ENCODE results near the gene CDSN. TPM values are rescaled to one million over a fixed set of nuclear protein-coding genes. Genes with fewer than 3 reads are reported as not detected.
"Not testable (repeated sequence)": the region's sequence is repeated elsewhere in the genome, so short reads cannot be mapped to it uniquely, and the experiment has no call there.

Gene CDSN
- total RNA-seq, 2 donors from 2014 or later: not detected

GRCh38 chr6:31079656-31080261 lies 40.5 kb downstream of the CDSN start:
- peak overlapping the region; percentile 72 for H3K4me3 Mint-ChIP-seq
- DNase-seq (peak; percentile 24 to 65 (median 26)), ATAC-seq (peak; percentile 90)
- H3K4me1 Mint-ChIP-seq: peaks cover 6% of the 10 kb centered on the region
- H3K27me3 Mint-ChIP-seq: peaks cover 1% of the 10 kb centered on the region
- H3K27ac Mint-ChIP-seq: no peak overlapping the region
- no peaks in the 10 kb centered on the region for H3K9me3 ChIP-seq (ENCODE audit: control insufficient read depth, low read length, poor library complexity, severe bottlenecking)
- H3K36me3 Mint-ChIP-seq (ENCODE audit: low read depth): no peaks in the 10 kb centered on the region

DNA sequence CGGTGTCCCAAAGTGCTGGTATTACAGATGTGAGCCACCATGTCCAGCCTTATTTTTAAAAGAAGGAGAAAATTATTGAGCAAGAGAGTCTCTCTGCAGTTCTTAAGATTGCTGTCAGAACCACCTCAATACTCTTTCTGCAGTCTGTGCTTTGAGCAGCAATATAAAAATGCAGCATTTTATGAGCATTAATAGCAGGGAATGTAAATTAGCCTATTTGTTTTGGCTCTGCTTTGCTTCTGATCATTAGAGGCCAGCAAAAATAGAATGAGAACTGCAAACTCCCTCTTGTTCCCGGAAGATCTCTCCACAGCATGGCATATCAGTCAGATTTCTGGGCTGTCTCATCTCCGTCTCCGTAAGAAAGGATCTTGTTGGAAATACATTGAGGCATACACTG lies 43.6 kb downstream of the CDSN start:
- Mint-ChIP-seq H3K4me3 (no peak overlapping the region), H3K4me1 (peaks cover 6% of the 10 kb centered on the region), H3K27me3 (no peaks in the 10 kb centered on the region), H3K27ac (no peak overlapping the region), H3K36me3 (ENCODE audit: low read depth) (no peaks in the 10 kb centered on the region)
- no peaks in the 10 kb centered on the region for H3K9me3 ChIP-seq (ENCODE audit: control insufficient read depth, low read length, poor library complexity, severe bottlenecking)
- no peak for ATAC-seq
- DNase-seq: no peak

DNA sequence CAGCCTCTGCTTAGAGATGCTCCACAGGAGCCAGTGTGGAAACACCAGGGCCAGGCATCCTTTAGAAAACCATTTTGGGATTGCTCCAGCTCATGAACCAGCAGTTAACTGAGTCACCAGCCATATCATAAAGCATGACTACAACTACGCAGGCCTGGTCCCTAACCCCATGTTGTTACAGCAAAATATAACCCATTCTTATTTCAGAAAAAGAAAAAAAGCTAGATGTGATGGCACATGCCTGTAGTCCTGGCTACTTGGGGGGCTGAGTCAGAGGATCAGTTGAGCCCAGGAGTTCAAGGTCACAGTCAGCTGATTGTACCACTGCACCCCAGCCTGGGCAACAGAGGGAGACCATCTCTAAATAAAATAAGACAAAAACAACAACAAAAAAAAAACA lies 44.7 kb downstream of the CDSN start:
- H3K9me3 ChIP-seq (ENCODE audit: control insufficient read depth, low read length, poor library complexity, severe bottlenecking): no peaks in the 10 kb centered on the region
- ATAC-seq: no peak
- no peak for DNase-seq
- Mint-ChIP-seq H3K4me1 (peaks cover 6% of the 10 kb centered on the region), H3K27ac (no peak overlapping the region), H3K36me3 (ENCODE audit: low read depth) (no peaks in the 10 kb centered on the region), H3K27me3 (peaks cover 8% of the 10 kb centered on the region), H3K4me3 (no peak overlapping the region)

DNA sequence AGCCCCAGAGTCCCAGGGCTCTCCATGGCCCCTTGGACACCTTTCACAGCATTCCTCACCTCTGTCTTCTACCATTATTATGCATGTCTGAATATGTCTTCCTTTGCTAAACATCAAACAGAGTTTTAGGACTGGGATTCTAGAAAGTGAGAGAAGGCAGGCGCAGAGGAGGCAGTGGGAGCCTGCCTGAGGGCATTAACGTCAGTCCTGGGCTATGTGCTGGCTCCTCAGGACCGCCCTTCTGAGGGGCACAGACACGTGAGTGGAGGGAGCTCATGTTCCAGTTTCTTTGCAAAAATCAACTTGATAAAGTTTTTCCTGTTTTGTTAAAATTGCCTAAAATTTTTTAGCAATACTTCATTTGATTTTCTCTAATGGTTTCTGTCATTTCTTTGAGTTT lies 45.8 kb downstream of the CDSN start:
- Mint-ChIP-seq H3K4me1 (peaks cover 2% of the 10 kb centered on the region), H3K36me3 (ENCODE audit: low read depth) (no peaks in the 10 kb centered on the region), H3K4me3 (no peak overlapping the region), H3K27me3 (peaks cover 8% of the 10 kb centered on the region), H3K27ac (no peak overlapping the region)
- no peak for ATAC-seq
- H3K9me3 ChIP-seq (ENCODE audit: control insufficient read depth, low read length, poor library complexity, severe bottlenecking): no peaks in the 10 kb centered on the region
- no peak for DNase-seq

DNA sequence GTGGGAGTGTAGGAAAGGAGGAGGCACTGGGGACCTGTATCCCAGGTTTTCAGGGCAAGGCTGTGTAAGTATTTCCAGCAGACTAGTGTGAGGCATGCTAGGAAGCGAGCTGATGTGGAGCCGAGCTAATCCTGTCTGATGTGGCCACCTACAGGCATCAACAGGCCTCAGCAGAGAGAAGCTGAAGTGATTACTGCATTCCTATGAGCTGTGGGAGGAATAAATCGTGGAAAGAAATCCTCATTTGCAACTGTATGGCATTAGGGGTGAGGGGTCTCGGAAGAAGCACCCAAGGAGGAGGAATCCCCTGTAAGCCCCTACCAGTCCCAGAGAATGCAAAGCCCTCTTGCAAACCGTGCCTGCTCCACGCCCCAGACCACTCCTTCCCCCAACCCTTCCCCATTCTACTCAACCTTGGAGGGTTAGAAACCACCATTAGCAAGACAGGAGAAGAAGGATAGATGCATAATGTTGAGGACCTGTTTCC lies 49.5 kb downstream of the CDSN start:
- Mint-ChIP-seq H3K27ac (no peak overlapping the region), H3K4me3 (no peak overlapping the region), H3K27me3 (peaks cover 8% of the 10 kb centered on the region), H3K36me3 (ENCODE audit: low read depth) (no peaks in the 10 kb centered on the region), H3K4me1 (no peaks in the 10 kb centered on the region)
- ATAC-seq (no peak), DNase-seq (no peak)
- H3K9me3 ChIP-seq (ENCODE audit: control insufficient read depth, low read length, poor library complexity, severe bottlenecking): no peaks in the 10 kb centered on the region

DNA sequence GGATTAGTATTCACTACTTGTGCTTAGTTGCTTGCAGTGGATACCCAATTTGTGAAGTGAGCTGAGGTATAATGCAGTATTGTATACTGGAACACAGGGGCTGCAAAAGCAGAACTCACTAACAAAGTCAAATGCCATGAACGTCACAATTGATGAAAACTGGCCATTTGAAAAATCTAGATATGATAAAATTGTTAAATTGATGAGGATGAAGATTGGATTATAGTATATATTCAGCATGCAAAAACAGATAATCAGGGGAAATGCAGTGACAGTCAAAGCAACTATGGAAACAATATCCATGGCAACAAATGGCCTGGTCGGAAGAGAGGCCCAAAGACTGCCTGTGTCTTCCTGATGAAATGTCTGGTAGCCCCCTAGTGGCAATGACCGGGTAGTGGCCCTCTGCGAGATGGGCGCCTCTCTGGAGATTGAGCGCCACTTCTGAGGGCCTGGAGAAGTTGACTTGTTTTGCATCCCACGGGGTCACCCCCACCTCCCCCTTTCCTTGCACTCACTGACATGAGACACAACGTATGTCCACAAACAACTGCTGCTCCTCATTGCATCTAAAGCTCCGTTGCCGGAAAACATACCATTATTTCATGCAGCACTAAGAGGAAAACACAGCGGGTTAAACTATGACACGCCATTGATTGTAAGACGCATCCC lies 51.4 kb downstream of the CDSN start:
- ATAC-seq: peak; percentile 98
- no peaks in the 10 kb centered on the region for H3K36me3 Mint-ChIP-seq (ENCODE audit: low read depth)
- peak; percentile 42 to 63 (median 44) for DNase-seq
- H3K27ac Mint-ChIP-seq: no peak overlapping the region
- H3K27me3 Mint-ChIP-seq: peaks cover 8% of the 10 kb centered on the region
- no peak overlapping the region for H3K4me3 Mint-ChIP-seq
- no peaks in the 10 kb centered on the region for H3K4me1 Mint-ChIP-seq
- no peaks in the 10 kb centered on the region for H3K9me3 ChIP-seq (ENCODE audit: control insufficient read depth, low read length, poor library complexity, severe bottlenecking)

- H3K27ac Mint-ChIP-seq; H3K9me3 ChIP-seq (ENCODE audit: control insufficient read depth, low read length, poor library complexity, severe bottlenecking); H3K36me3 Mint-ChIP-seq (ENCODE audit: low read depth); H3K27me3 Mint-ChIP-seq; H3K4me3 Mint-ChIP-seq; H3K4me1 Mint-ChIP-seq; ATAC-seq; DNase-seq: not testable (repeated sequence)
Observed at GRCh38 chr6:31067891-31068668, 52.2 kb downstream of the CDSN start.

DNA sequence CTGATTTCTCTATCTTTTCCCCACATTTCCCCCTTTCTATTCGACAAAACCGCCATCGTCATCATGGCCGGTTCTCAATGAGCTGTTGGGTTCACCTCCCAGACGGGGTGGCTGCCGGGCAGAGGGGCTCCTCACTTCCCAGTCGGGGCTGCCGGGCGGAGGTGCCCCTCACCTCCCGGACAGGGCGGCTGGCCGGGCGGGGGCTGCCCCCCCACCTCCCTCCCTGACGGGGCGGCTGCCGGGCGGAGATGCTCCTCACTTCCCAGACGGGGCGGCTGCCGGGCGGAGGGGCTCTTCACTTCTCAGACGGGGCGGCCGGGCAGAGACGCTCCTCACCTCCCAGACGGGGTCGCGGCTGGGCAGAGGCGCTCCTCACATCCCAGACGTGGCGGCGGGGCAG lies 53.2 kb downstream of the CDSN start:
- H3K27ac Mint-ChIP-seq; H3K9me3 ChIP-seq (ENCODE audit: control insufficient read depth, low read length, poor library complexity, severe bottlenecking): not testable (repeated sequence)
- H3K27me3 Mint-ChIP-seq: peaks cover 14% of the 10 kb centered on the region

GRCh38 chr6:31065556-31065955 lies 54.7 kb downstream of the CDSN start:
- H3K9me3 ChIP-seq (ENCODE audit: control insufficient read depth, low read length, poor library complexity, severe bottlenecking): no peaks in the 10 kb centered on the region
- Mint-ChIP-seq H3K4me1 (no peaks in the 10 kb centered on the region), H3K27me3 (peaks cover 14% of the 10 kb centered on the region), H3K36me3 (ENCODE audit: low read depth) (no peaks in the 10 kb centered on the region), H3K4me3 (no peak overlapping the region), H3K27ac (no peak overlapping the region)
- ATAC-seq: no peak
- DNase-seq: no peak

More for the DNA sequence above, 53.2 kb downstream of the CDSN start:
- H3K4me1 Mint-ChIP-seq; ATAC-seq; H3K4me3 Mint-ChIP-seq; DNase-seq; H3K36me3 Mint-ChIP-seq (ENCODE audit: low read depth): not testable (repeated sequence)

Other genes with a start within 250 kb of the CDSN start
- 1 to 10 TPM; 1.8 to 5.6 TPM for gene DDR1, start 235.9 kb downstream of the CDSN start, total RNA-seq
- gene GTF2H4, start 212.2 kb downstream of the CDSN start, total RNA-seq: 10 to 100 TPM; 11.6 to 19.7 TPM
- 10 to 100 TPM; 24.4 to 30.5 TPM for gene VARS2, start 206.2 kb downstream of the CDSN start, total RNA-seq
- gene SFTA2, start 188.3 kb downstream of the CDSN start, total RNA-seq: not detected
- gene MUCL3, start 179.5 kb downstream of the CDSN start, total RNA-seq: not detected
- not detected for gene MUC21, start 136.7 kb downstream of the CDSN start, total RNA-seq
- not detected for gene MUC22, start 110.0 kb downstream of the CDSN start, total RNA-seq
- not detected for gene C6orf15, start 7.9 kb downstream of the CDSN start, total RNA-seq
- not detected for gene PSORS1C1, start 5.6 kb downstream of the CDSN start, total RNA-seq
- not detected for gene PSORS1C2, start 18.6 kb upstream of the CDSN start, total RNA-seq
- gene CCHCR1, start 37.4 kb upstream of the CDSN start, total RNA-seq: 10 to 100 TPM; 17.9 to 18.0 TPM
- 1 to 10 TPM; 3.7 to 4.1 TPM for gene TCF19, start 38.1 kb upstream of the CDSN start, total RNA-seq
- not detected for gene POU5F1, start 50.2 kb upstream of the CDSN start, total RNA-seq
- gene HLA-C, start 151.6 kb upstream of the CDSN start, total RNA-seq: 1,000 to 10,000 TPM; 1,753 to 2,634 TPM
- gene HLA-B, start 236.7 kb upstream of the CDSN start, total RNA-seq: 1,000 to 10,000 TPM; 7,013 to 7,159 TPM

All from T-helper 17 cell (primary cell).